HFFc6 (cell line): ENCODE results near the gene LTBP4. TPM values are rescaled to one million over a fixed set of nuclear protein-coding genes. Genes with fewer than 3 reads are reported as not detected.
A peak's percentile ranks its signal among the peaks of the same experiment; 100 is the strongest.

Experiments used
- DNase-seq: peaks from one replicate; pipeline ENCODE4 v3.0.0-alpha.2; 2018
- H3K27ac Mint-ChIP-seq: 2 replicates; pipeline ENCODE4 v1.8.0; 2020; ENCODE audit warnings: mild to moderate bottlenecking, mixed read lengths
- H3K27me3 Mint-ChIP-seq: 2 replicates; pipeline ENCODE4 v1.8.0; 2021; ENCODE audit warnings: mild to moderate bottlenecking, moderate library complexity, mixed read lengths; ENCODE audit not compliant: insufficient read depth
- H3K36me3 Mint-ChIP-seq: 2 replicates; pipeline ENCODE4 v1.8.0; 2021; ENCODE audit warnings: low read depth, mixed read lengths
- H3K4me1 Mint-ChIP-seq: 2 replicates; pipeline ENCODE4 v1.8.0; 2020; ENCODE audit warnings: low read depth, mixed read lengths
- H3K4me3 Mint-ChIP-seq: 2 replicates; pipeline ENCODE4 v1.8.0; 2020; ENCODE audit warnings: mild to moderate bottlenecking, moderate library complexity, mixed read lengths
- H3K9me3 Mint-ChIP-seq: 2 replicates; pipeline ENCODE4 v1.8.0; 2020; ENCODE audit warnings: mild to moderate bottlenecking, mixed read lengths
- total RNA-seq, 6 experiments: library from RNA; stranded (reverse); fragmentation: NEBNext Ultra II Directional; extraction: Animal tissue kit (Norgen Biotek cat#: 25700); gene quantifications; 2 replicates in 1 of 6; 3 replicates in 5 of 6; pipeline ENCODE4 v1.2.3, GENCODE V29; 2021
- TF ChIP-seq, protein P1 (sequence below): fragments of 200-600 bp; sonication (generic); IDR thresholded peaks from 2 replicates; pipeline ENCODE4 v1.5.0; 2021; ENCODE audit warnings: antibody characterized with exemption, mild to moderate bottlenecking

The LTBP4 gene
- total RNA-seq, 6 experiments from 2014 or later: 36.6 to 54.9 (median 51.4) TPM

DNA sequence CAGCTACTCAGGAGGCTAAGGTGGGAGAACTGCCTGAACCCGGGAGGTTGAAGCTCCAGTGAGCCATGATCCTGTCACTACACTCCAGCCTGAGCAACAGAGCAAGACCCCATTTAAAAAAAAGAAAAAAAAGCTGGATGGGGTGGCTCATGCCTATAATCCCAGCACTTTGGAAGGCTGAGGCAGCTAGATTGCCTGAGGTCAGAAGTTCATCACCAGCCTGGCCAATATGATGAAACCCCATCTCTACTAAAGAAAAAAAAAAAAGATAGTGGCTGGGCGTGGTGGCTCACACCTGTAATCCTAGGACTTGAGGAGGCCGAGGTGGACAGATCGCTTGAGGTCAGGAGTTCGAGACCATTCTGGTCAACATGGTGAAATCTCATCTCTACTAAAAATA, 15.0 kb downstream of the LTBP4 start:
- no peak overlapping the region for H3K4me3 Mint-ChIP-seq
- H3K4me1 Mint-ChIP-seq: peaks cover 18% of the 10 kb centered on the region
- H3K27me3 Mint-ChIP-seq: peaks cover 1% of the 10 kb centered on the region
- TF ChIP-seq, protein P1, sequence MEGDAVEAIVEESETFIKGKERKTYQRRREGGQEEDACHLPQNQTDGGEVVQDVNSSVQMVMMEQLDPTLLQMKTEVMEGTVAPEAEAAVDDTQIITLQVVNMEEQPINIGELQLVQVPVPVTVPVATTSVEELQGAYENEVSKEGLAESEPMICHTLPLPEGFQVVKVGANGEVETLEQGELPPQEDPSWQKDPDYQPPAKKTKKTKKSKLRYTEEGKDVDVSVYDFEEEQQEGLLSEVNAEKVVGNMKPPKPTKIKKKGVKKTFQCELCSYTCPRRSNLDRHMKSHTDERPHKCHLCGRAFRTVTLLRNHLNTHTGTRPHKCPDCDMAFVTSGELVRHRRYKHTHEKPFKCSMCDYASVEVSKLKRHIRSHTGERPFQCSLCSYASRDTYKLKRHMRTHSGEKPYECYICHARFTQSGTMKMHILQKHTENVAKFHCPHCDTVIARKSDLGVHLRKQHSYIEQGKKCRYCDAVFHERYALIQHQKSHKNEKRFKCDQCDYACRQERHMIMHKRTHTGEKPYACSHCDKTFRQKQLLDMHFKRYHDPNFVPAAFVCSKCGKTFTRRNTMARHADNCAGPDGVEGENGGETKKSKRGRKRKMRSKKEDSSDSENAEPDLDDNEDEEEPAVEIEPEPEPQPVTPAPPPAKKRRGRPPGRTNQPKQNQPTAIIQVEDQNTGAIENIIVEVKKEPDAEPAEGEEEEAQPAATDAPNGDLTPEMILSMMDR: no peak
- no peak for DNase-seq
- H3K27ac Mint-ChIP-seq: peak overlapping the region; percentile 94; the same call in 1 of the 2 replicates
- peaks cover 14% of the 10 kb centered on the region for H3K36me3 Mint-ChIP-seq
- H3K9me3 Mint-ChIP-seq: no peaks in the 10 kb centered on the region

DNA sequence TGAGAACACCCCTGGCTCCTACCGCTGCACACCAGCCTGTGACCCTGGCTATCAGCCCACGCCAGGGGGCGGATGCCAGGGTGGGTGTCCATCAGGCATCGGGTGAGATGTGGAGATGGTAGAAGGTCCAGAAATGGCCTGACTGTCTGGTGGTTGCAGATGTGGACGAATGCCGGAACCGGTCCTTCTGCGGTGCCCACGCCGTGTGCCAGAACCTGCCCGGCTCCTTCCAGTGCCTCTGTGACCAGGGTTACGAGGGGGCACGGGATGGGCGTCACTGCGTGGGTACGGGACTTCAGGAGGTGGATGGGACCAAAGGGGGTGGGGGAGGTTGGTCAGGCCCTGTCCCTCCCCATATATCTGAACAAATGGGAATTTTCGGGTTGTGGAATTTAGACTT, 15.8 kb downstream of the LTBP4 start:
- Mint-ChIP-seq H3K4me3 (no peak overlapping the region), H3K4me1 (peaks cover 17% of the 10 kb centered on the region), H3K27ac (no peak overlapping the region), H3K9me3 (no peaks in the 10 kb centered on the region), H3K36me3 (peaks cover 19% of the 10 kb centered on the region), H3K27me3 (peaks cover 1% of the 10 kb centered on the region)
- TF ChIP-seq, protein P1: no peak
- DNase-seq: no peak

DNA sequence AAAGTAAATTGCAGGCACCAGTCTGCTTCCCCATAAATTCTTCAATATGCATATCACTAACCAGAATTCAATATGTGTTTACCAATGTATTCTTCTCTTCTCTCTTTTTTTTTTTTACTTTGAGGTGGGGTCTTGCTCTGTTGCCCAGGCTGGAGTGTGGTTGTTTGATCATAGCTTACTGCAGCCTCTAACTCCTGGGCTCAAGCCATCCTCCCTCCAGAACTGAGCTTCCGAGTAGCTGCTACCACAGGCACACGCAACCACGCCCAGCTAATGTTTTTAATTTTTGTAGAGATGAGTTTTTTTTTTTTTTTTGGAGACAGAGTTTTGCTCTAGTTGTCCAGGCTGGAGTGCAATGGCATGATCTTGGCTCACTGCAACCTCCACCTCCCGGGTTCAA, 16.8 kb downstream of the LTBP4 start:
- TF ChIP-seq, protein P1: no peak
- H3K27me3 Mint-ChIP-seq: peaks cover 1% of the 10 kb centered on the region
- no peak for DNase-seq
- peaks cover 21% of the 10 kb centered on the region for H3K36me3 Mint-ChIP-seq
- H3K9me3 Mint-ChIP-seq: no peaks in the 10 kb centered on the region
- peaks cover 17% of the 10 kb centered on the region for H3K4me1 Mint-ChIP-seq
- no peak overlapping the region for H3K4me3 Mint-ChIP-seq
- no peak overlapping the region for H3K27ac Mint-ChIP-seq

DNA sequence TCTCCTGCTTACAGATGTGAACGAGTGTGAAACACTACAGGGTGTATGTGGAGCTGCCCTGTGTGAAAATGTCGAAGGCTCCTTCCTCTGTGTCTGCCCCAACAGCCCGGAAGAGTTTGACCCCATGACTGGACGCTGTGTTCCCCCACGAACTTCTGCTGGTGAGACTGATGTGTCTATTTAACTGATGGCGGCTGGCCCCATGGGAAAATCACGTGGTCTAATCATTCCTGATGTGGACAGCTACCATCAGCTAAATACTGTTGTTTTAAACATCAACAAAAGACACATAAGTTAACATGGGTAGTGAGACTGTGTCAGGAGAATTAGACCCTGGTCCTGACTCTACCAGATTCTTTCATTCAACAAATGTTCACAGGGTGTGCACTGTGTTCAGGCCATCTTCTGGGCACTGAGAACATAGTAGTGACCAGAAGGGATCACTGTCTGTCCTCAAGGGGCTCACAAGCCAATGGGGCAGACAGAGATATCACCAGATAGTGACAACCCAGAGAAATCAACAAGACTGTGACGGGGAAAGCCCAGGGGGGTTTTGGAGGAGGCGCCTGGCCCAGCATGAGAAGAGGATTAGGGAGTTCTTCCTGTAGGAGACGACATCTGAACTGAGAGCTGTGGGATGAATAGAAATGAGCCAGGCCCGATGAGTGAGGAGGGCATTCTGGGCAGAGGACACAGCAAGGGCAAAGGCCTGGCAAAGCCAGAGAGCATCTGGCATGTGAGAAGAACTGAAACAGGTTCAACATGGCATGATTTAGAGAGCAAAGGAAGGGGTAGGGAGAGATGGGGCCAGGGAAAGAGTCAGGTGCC, 18.4 kb downstream of the LTBP4 start:
- Mint-ChIP-seq H3K36me3 (peaks cover 21% of the 10 kb centered on the region), H3K9me3 (no peaks in the 10 kb centered on the region), H3K27me3 (peaks cover 1% of the 10 kb centered on the region), H3K27ac (no peak overlapping the region), H3K4me3 (no peak overlapping the region), H3K4me1 (peaks cover 15% of the 10 kb centered on the region)
- DNase-seq: no peak
- TF ChIP-seq, protein P1: no peak

DNA sequence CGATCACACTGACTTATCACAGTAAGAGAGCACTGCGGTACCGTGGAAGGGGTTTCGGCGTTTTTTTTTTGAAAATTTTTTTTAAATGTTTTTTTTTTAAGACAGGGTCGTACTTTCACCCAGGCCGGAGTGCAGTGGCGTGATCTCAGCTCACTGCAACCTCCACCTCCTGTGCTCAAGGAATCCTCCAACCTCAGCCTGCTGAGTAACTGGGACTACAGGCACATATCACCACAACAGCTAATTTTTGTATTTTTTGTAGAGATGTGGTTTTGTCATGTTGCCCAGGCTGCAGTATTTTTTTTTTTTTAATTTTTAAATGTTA, 19.0 kb downstream of the LTBP4 start:
- peaks cover 1% of the 10 kb centered on the region for H3K27me3 Mint-ChIP-seq
- peaks cover 15% of the 10 kb centered on the region for H3K4me1 Mint-ChIP-seq
- TF ChIP-seq, protein P1: no peak
- no peak overlapping the region for H3K4me3 Mint-ChIP-seq
- no peak for DNase-seq
- no peak overlapping the region for H3K27ac Mint-ChIP-seq
- no peaks in the 10 kb centered on the region for H3K9me3 Mint-ChIP-seq
- H3K36me3 Mint-ChIP-seq: peaks cover 21% of the 10 kb centered on the region
